ENCODE results near the gene UQCRC2.
"Not testable (repeated sequence)": the region's sequence is repeated elsewhere in the genome, so short reads cannot be mapped to it uniquely, and the experiment has no call there.

Gene UQCRC2

DNA sequence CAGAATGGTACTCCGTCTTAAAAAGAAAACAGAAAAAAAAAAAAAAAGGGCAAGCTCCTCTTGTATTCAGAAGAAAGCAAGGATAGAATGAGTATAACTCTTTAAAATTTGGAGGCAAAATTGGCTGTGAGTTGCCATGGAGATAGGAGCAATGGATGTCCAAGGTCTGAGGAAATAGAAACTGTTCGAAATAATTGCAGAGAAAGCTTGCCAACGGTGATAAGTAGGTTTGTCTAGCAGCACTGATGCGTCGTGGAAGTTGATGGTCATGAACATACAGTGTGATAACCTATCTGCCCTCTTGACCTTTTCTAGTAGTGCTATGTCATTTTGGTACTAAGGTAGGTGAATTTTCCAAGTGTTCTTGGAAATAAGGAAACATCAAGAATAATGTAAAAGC, 57.7 kb downstream of the UQCRC2 start:
- DNase-seq (ENCODE audit: low read depth in 2 of 2): no peak

DNA sequence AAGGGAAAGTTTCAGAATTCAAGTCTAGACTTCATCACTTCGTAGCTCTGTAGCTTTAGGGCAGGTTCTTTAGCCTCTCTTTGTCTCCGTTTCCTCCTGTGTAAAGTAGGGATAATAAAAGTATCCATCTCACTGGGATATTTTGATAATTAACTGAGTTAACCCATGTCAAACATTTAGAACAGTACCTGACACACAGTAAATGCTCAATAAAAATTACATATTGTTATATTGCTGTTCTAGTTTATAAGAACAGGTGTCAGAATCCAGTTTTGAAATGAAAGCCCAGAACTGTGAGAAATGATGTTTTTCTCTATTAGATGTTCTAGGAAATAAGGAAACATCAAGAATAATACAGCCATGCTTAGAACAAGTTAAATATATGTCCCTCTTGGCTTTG, 59.1 kb downstream of the UQCRC2 start:
- DNase-seq (ENCODE audit: low read depth in 2 of 2): no peak

DNA sequence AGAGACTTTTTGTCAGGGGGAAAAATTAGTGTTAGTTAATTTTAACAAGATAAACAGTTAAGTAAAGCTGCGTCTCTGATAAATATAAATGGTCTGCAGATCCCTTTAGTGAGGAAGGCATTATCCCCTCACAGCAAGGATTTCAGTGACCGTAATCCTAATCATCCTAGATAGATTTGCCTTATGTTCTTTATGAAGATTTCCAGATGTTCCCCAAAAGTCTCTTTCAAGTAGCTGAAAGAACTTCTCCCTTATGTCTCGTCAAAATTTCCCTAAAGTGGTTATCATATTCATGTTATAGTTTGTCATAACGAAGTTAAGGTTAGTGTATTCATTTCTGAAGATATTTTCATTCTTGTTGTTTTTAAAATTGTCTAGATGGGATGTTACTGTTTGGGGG, 60.3 kb downstream of the UQCRC2 start:
- no peak for DNase-seq (ENCODE audit: low read depth in 2 of 2)

DNA sequence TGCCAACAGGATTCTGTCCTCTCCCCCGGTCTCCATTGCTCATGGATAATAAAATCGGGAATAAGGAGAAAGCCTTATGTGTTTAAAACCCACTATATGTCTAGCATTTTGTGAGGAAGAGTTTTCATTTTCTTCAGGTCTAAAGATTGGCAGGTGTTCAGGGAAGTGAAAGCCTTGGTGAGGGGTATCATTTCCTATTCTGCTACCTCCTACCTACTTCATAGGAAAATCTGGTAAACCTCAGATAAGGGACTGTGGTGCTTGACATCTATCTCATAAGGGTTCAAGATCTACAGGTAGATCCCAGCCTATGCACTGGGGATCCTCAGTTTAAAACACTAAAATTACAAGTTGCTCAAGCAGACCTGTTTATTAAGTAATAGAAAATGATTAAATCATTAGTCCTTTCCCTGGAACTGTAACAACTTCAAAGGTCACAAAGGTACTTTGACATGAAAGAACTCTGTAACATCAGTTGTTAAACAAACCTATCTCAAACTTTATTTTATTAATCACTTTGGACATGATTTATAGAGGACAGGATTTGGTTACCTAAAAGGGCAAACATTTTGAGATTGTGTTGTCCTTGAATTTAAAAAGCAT, 61.2 kb downstream of the UQCRC2 start:
- no peak for DNase-seq (ENCODE audit: low read depth in 2 of 2)

DNA sequence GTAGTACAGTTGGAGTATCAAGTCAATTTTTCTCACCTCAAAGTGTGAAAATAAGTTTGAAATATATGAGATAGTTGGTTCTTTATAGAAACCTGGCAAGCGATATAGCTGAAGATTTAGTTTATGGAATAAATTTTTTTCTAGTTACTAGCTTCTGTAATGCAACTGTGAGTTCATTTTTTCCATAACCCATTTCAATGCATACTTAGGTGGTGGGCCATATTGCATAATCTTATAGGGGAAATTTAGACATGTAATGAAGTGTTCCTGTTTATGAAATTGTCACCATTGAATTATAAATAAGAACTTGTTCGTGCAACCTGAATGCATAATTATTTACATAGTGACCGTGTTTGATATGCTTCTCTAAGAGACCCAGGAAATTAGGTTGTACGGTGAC, 63.8 kb downstream of the UQCRC2 start:
- DNase-seq (ENCODE audit: low read depth in 2 of 2): no peak

DNA sequence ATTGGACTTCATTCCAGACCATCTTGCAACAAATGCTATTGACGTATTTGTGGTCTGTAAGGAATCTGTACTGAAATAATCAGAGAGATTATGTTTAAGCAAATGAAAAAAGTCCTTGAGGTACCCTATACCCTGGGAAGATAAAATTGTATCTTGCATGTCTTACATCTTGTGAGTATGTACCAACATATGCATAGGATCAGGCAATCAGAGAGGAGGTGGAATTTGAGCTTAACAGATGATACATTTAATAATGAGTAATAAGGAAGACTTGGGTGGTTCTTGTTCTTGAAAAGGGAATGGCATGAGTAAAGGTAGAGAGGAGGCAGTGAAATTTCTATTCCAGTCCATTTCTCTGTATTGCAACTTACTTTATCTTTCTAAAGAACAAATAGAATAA, 65.4 kb downstream of the UQCRC2 start:
- DNase-seq (ENCODE audit: low read depth in 2 of 2): no peak

DNA sequence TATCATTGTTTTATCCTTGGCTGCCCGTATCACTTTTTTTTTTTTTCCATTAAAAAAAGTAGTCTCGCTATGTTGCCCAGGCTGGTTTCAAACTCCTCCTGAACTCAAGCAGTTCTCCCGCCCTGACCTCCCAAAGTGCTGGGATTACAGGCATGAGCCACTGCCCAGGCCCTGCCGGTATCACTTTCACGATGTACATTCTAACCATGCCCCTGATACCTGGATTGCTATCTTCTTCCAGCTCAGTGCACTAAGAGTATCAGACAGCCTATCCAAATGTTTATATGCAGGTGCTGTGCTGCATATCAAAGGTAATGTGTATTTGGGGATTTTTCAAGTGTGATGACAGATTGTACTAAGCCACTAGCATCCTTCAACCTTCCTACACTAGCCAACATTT, 69.0 kb downstream of the UQCRC2 start:
- DNase-seq (ENCODE audit: low read depth in 2 of 2): no peak

DNA sequence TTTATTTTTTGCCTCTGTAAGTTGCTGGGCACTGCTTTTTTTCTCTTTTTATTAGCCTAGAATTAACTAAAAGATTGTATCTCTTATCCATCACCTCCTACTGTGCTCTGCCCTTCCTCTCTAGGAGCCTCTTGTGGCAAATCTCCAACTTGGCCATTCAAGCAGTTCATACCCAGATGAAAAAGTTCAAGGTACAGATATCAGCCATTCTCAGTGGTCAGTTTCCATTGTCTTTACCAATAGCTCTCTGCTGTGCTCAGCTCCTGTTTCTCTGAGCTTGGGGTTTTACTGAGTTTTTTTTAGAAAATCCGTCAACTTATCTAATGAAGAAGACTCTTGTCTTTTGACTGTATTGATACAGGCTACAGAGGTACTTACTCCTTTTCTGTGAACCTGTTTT, 70.3 kb downstream of the UQCRC2 start:
- no peak for DNase-seq (ENCODE audit: low read depth in 2 of 2)

DNA sequence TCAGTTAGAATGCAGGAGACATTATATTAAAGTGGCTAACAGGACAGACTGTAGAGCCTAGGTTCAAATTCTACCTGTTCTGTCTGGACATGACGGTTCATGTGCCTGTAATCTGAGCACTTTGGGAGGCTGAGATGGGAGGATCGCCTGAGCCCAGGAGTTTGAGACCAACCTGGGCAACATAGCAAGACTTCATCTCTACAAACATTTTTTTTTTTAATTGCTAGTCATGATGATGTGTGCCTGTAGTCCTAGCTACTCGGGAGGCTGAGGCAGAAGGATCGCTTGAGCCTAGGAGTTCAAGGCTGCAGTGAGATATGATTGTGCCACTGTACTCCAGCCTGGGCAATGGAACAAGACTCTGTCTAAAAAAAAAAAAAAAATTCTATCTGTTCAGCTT, 71.6 kb downstream of the UQCRC2 start:
- not testable (repeated sequence) for DNase-seq (ENCODE audit: low read depth in 2 of 2)

DNA sequence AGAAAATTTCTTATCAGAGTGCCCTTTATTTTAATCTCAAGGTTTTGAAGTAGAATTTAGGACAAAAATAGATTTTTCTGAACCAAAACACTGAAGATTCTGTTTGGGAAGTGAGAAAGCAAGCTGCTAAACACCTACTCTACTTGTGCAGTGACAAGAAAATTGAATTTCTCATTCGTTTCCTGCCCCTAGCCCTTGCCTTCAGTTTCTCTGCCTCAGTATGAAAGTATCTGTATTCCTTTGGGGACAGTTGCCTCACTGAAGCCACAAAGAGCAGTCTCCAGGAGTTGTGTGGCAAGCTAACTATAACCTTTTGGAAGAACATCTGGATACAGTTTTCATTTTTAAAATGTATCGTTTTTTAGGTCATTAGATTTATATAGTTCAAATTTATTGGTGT, 74.5 kb downstream of the UQCRC2 start:
- no peak for DNase-seq (ENCODE audit: low read depth in 2 of 2)

DNA sequence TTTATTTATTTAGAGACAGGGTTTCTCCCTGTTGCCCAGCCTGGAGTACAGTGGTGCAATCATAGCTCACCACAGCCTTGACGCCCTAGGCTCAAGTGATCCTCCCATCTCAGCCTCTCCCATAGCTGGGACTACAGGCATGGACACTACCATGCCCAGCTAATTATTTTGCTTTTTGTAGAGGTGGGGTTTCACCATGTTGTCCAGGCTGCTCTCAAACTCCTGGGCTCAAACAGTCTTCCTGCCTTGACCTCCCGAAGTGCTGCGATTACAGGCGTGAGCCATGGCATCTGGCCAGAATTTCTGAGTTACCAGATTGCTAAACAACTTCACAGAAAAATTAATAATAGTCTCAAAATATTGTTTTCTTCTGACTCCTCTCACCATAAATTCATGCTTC, 76.5 kb downstream of the UQCRC2 start:
- DNase-seq (ENCODE audit: low read depth in 2 of 2): no peak

DNA sequence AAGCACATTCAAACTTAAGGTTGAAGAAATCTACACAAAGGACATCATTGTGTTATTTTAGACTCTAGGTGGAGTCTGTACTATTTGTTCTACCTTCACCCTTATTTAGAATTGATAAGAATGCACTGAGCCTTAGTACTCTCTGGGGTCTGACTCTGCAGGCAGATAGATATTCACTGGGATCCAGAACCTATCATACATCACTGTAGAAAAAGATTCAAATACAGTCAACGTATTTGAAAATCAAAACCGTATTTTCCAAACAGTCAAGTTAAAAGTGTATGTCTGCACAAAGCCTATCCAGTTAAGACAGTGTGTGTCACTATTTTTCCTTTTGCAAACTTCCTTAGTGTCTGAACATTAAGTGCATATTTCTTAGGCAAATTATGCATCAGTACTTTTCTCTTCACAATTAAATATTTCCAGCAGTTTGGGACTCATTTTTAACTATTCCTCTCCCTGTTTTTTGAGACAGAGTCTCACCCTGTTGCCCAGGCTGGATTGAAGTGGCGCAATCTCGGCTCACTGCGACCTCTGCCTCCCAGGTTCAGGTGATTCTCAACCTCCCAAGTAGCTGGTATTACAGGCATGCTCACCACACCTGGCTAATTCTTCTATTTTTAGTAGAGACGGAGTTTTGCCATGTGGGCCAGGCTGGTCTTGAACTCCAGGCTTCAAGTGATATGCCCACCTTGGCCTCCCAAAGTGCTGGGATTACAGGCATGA, 77.1 kb downstream of the UQCRC2 start:
- DNase-seq (ENCODE audit: low read depth in 2 of 2): no peak

DNA sequence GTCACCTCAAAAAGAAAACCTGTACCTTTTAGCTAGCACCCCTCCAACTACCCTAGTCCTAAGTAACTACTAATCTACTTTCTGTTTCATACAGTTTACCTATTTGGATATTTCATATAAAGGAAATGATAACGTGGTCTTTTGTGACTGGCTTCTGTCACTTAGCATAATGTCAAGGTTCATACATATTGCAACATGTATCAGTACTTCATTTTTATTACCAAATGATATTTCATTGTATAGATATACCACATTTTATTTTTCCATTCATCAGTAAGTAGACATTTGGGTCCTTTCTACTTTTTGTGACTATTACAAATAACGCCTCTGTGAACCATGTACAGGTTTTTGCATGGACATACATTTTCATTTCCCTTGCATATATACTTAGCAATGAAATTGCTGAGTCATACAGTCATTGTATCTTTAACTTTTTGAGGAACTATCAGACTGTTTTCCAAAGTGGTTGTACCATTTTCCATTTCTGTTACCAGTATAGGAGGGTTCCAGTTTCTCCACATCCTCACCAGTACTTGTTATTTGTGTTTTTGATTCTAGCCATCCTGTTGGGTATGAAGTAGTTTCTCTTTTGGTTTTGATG, 78.4 kb downstream of the UQCRC2 start:
- DNase-seq (ENCODE audit: low read depth in 2 of 2): no peak
